CD4-positive, alpha-beta T cell treated with Interleukin-12 subunit alpha and Interleukin-12 subunit beta, for 1 hour (primary cell): ENCODE measurements around the gene ENDOU.

Source experiments
- DNase-seq: peaks from one replicate; pipeline ENCODE4 v3.0.0-alpha.2; 2020

Gene ENDOU

DNA sequence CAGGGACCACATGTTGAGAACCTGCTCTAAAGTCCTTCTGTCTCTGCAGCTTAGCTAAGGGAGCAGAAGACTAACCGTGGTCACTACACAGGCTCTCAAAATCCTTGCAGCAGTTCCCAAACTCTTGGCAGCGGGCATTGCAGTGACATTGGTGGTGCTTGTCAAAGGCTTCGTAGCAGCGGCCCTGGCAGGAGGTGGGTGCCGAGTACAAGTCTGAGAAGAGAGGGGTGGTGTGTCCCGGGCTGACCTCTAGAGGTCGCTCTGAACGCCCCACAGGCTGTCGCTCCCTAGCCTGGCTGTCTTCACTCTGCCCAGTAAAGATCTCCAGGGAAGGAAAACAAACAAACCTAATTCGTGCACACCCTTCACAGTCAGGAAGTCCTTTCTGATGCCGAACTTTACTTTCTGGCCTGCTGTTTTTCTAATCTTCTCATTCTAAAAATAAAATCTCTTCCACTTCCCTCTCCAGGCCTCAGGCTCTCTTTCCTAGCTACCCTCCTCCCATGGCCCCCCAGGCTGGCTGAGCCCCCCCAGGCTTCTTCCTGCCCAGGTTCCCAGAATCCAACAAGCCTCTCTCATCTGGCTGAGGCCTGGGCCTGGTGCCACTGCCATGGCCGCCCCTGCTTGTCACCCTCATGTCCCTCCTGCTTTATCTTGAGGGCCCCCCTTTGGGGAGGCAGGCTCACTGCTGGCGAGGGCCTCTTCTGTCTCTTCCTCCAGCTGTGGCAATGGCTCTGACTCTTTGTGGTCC is 7.7 kb downstream of the ENDOU start:
- DNase-seq: peak; percentile 59

- DNase-seq: no peak
Observed at GRCh38 chr12:47717046-47717442, 8.2 kb downstream of the ENDOU start.

DNA sequence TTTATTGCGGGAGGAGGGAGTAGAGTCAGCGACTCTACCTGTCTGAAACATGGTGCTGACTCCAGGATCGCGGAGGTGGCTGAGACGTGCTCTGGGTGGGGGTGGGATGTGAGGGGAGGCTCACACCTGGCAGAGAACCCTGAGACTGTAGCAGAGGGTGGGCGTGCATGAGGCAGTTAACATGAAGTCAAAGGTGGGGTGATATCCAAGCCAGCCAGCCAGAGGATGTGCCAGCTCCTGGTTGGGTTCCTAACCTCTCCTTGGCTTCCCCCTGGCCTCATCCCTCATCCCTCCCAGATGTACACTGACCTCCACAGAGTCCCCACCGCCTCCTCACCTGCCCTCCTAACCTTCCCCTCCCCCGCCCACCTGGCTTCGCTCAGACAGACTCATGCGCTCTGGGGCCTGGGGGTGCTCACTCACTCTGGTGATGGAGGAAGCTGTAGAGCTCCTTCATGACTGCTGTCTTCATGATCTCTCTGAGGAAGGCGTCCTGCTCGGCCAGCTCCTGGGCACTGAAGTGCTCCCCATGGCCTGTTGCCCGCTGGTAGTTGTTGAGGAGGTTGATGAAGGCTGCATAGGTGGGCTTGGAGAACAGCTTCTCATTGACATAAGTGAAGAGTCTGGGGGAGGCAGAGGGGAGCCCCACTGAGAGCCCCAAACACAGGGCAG is 9.3 kb downstream of the ENDOU start:
- no peak for DNase-seq

GRCh38 chr12:47715393-47715876 is 9.9 kb downstream of the ENDOU start:
- peak; percentile 83 for DNase-seq

DNA sequence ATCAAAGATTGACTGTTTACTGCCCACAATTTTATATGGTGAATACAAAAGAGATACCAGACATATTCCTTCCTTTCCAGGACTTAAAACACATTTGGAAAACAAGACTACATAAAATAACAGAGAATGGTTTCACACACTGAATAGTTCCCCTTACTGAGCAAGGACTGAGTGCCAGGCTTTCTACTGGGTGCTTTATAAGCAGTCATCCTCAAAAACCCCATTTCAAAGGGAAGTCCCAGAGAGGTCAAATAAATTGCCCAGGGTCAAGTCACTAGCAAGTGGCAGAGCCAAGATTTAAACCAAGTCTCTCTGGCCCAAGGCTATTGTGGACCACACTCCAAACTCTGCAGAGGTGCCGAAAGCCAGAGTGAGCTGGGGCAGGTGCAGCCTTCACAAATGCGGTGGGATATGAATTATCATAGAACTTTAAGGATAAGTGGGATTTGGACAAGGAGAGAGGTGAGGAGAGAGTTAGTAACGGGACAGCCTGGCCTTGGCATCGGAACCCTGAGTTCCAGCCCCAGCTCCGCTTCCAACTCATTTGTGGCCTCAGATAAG is 10.4 kb downstream of the ENDOU start:
- no peak for DNase-seq

- no peak for DNase-seq
Observed at GRCh38 chr12:47712171-47712570, 13.1 kb downstream of the ENDOU start.

DNA sequence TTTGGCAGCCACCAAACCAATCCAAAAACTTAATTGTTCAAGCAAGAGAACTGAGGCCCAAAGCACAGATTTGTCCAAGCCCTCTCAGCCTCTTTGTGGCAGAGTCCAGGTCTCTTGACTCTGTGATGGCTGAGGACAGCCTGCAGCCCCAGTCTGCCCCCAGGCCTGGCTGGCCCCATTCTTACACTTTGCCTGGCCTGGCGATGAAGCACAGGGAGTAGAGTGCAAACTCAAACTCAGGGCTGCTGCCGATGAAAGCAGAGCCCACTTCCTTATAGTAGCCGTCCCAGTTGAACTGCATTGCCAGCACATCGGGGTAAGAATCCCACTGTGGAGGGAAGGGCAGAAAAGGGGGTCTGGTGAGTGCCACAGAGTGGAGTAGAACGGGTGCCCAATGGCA is 13.8 kb downstream of the ENDOU start:
- DNase-seq: no peak

DNA sequence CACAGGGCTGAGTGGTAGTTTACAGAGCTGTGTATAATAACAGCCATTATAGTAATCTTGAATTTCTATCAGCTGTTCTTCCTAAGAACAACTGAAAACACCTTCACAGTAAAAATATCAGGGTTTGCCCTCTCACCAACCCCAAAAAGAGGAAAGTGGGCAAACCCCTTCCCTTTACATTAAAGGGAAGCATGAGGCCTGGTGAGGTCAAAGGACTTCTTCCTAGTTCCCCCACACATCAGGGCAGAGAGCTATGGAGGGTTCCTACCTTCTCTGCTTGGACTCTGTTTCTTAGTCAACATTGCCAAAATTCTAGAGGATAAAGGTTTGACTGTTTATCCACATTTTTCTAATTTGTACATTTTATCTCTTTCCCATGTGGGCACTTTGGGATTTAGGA is 15.0 kb downstream of the ENDOU start:
- no peak for DNase-seq

DNA sequence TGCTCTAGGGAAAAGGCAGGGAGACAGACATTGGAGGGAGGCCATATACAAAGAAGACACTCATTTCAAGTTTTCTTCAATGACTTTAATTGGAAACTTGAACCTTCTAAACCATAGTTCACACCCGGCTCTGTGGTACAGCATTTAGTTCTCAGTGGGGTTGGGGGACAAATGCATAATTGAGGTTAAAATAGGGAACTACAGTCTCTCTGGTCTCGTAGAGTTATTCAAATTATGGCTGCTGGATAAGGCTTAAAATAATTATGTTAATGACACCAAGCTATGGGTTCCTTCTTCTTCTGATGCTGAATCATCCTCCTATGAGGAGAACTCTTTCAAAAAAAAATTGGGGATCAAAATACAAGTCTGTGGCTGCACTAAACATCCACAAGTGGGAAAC is 15.6 kb downstream of the ENDOU start:
- DNase-seq: no peak

DNA sequence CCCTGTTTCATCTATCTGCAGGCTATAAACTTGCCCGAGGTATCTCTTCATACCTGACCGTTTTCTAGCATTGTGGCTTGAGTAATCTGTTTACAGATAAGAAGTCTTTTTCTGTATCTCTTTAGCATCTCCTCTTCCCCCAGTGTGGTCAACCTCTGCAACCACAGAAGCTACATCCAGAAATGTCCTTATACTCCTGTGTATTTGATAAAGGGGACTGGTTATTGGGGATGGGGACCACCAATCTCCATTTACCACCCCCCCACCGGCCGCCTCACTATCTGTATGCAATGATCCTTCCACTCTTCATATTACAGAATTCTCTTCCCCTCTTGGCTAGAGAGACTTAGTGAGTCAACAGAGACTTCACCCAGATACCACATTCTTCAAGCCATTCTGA is 16.1 kb downstream of the ENDOU start:
- no peak for DNase-seq

DNA sequence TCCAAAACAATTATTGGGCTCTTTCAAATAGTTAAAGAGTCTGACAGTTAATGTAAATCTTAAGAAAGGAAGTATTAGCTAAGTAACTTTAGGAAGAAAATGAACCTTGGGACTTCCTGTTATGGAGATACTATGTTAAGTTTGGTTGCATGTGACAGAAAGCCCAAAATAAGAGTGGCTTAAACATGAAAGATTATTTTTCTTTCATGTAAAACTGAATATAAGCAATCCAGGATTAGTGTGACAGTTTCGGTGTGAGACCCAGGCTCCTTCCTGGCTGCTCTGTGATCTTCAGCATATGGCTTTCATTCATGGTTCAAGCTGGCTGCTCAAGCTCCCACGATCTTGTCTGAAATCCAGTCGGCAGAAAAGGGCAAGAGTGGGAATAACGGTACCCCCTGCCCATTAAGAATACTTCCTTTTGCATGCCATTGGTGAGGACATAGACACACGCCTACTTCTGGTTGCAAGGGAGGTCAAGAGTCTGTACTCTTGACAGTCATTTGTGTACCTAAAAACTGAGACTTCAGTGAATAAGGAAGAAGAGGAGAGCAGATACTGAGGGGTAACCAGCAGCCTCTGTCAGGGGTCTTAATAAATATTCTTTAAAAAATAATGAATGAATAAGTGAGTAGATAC is 17.3 kb downstream of the ENDOU start:
- no peak for DNase-seq

DNA sequence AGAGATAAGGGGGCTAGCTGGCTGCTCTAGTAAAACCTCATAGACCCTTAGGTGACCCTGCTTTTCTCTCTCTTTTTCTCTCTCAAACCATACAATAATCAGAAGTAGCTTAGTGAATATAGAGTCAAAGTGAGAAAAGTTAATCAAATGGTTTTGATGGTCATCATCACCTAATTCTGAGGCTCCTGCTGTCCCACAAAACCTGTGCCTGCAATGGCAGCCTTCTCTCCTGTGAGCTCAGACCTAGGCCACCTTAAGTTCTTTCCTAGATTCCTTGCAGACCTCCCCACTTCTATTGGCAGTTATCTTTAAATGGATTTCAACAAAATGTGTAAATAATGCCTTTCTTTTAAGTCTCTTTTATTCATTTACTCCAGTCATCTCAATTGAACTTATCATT is 17.9 kb downstream of the ENDOU start:
- no peak for DNase-seq

DNA sequence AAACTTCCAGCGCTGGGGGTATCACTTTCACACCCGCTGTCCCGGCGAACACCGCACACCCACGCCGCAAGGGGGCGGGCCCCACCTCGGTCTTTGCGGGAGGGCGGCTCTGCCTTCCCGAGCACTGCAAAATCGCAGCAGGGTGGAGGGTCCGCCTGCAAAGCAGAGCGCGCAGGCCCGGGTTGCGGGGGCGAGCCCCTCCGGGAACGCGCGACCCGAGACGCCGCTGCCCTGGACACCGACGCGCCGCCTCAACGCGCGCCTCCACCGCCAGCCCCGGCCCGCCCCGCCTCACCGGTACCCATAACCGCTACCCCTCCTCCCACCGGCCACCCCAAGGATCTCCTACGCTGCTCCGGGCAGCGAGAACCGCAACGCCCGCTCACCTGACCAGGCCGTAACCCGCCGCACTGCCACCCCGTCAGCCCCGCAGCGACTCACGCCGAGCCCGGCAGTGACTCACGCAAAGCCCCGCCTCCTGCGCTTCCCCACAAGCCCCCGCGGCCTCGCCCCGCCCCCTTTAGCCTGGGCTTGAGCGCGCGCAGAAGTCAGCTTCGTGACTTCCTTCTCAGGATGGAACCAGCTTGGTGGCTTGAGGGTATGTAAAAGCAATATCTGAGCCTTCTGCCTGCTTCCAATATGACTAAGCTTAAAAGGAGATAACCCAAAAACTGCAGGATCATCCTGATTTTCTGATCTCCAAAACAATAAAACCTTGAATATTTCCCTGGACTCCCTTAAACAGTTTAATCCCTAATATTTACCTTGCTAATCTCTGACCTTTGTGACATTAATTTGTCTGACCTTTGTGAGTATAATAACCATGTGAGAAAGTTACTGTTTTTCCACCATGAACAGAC is 19.5 kb downstream of the ENDOU start, which contains the start of gene RPAP3:
Gene RPAP3 (minus strand): TSS at position 465 of the 860 bp plus-strand sequence. CDS start 3,190 bp downstream, outside the sequence.
- DNase-seq: peak; percentile 95

GRCh38 chr12:47705229-47705565 is 20.1 kb downstream of the ENDOU start:
- DNase-seq: no peak

DNA sequence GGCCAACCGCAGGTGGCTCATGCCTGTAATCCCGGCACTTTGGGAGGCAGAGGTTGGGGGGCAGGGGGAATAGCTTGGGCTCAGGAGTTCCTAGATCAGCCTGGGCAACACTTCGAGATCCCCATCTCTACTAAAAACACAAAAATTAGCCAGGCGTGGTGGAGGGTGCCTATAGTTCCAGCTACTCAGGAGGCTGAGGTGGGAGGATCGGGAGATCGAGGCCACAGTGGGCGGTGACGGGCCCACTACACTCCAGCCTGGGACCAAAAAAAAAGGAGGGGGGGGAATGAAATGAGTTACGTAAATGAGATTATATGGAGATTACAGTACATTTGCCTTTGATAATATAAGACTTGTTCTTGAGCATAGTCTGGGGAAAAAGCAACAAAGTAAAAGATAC is 20.6 kb downstream of the ENDOU start:
- DNase-seq: no peak

DNA sequence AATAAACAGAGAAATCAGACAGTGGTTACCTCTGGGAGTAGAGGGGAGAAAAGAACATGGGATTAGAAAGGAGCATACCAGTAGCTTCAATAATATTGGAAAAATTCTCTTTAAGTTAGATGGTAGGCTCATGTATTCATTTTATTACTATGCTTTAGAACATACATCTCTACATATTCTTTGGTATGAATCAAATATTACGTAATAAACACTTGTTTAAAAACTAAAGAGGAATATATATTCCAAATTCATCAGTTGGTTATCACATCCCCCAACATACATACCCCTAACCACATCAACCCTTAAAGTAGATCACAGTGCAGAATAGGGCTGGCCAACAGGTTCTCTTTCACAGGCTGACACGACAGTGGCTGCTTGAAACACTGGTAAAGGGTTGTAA is 25.0 kb downstream of the ENDOU start:
- no peak for DNase-seq

DNA sequence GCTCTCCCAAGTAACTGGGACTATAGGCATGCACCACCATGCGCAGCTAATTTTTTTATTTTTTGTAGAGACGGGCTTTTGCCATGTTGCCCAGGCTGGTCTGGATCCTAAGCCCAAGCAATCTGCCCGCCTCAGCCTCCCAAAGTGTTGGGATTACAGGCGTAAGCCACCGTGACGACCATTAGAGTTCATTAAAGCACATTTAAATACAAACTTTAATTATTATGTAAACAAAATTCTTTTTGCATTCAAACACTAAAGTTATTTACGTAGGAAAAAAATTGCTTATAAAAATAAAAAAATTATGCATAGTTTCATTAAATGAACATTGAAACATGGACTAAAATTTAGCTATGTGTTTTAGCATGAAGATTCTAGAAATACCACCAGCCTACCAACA is 26.7 kb downstream of the ENDOU start:
- DNase-seq: no peak

GRCh38 chr12:47698055-47698454 is 27.2 kb downstream of the ENDOU start:
- no peak for DNase-seq

DNA sequence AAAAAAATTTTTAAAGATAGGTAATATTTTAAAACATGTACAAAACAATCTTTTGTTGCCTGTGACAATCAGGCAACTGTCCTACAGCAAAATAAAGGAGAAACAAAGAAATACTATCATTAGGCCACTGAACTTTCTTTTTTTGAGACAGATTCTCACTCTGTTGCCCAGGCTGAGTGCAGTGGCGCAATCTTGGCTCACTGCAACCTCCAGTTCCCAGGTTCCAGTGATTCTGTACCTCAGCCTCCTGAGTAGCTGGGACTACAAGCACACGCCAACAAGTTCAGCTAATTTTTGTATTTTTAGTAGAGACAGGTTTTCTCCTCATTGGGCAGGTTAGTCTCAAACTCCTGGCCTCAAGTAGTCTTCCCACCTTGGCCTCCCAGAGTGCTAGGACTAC is 36.1 kb downstream of the ENDOU start:
- no peak for DNase-seq

- no peak for DNase-seq
Observed at GRCh38 chr12:47687636-47688035, 37.7 kb downstream of the ENDOU start.

GRCh38 chr12:47686645-47687240 is 38.5 kb downstream of the ENDOU start:
- peak; percentile 36 for DNase-seq

GRCh38 chr12:47679785-47680184 is 45.5 kb downstream of the ENDOU start:
- DNase-seq: no peak
